ENCODE results near the gene EZH2. TPM values are rescaled to one million over a fixed set of nuclear protein-coding genes. Genes with fewer than 3 reads are reported as not detected.

The EZH2 gene
- total RNA-seq = 1 to 10 TPM; 1.3 to 4.1 TPM
- polyA plus RNA-seq = 1 to 10 TPM in 1 of 2 donors, under 1 TPM in 1; 0.75 to 1.3 TPM
- long read RNA-seq, donor 1, partial matches to known transcripts = 0 of 1 reads
- long read RNA-seq, donor 1, other reads (novel, unspliced or antisense) = 1 of 1 reads
- long read RNA-seq, donor 2, partial matches to known transcripts = 0 of 1 reads
- long read RNA-seq, donor 2, other reads (novel, unspliced or antisense) = 1 of 1 reads

- DNase-seq = no peak
- 0% methylated on average over 25 to 50 of the region's 50 CpGs for WGBS, 2 donors
Measured at GRCh38 chr7:148884049-148884298, at the start of gene EZH2. EZH2 (minus strand) TSS chr7:148884291; CDS start chr7:148847298, 36,993 bp downstream.

DNA sequence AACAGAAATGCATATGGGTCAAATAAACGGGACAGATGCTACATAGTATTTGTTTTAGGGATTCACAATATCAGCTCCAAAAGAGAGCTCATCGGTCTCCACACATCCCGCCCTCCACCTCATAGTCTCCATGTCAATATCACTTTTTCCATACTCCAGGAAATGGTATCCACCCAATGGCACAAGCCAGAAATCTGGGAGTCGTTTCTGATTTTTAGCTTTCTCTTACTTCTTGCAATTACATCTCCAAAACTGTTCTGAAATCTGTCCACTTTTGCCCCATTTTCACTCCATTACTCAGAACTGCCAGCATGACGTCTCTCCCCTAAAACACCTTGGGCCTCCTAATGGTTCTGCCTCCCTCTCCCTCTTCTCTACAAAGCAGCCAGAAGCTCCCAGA lies 47.4 kb upstream of the EZH2 start:
- no peaks in the 10 kb centered on the region for H3K9me3 ChIP-seq (ENCODE audit: control insufficient read depth, low read length)
- ATAC-seq (ENCODE audit: low FRiP score) (no peak), DNase-seq (no peak)
- H3K27me3 ChIP-seq (ENCODE audit: control insufficient read depth in 1 of 2, insufficient read depth in 2 of 2, low read length in 1 of 2) = no peaks in the 10 kb centered on the region
- intact Hi-C loops (cut with DNase I) = no loop called here
- no peak overlapping the region for H3K27ac ChIP-seq (ENCODE audit: low read depth in 1 of 2, low read length in 2 of 2)
- H3K4me3 ChIP-seq (ENCODE audit: low read length in 2 of 2) = no peak overlapping the region
- H3K36me3 ChIP-seq (ENCODE audit: control insufficient read depth in 1 of 2, insufficient read depth in 2 of 2, low read length in 1 of 2) = no peaks in the 10 kb centered on the region
- no peaks in the 10 kb centered on the region for H3K4me1 ChIP-seq (ENCODE audit: control insufficient read depth in 1 of 2, insufficient read depth in 2 of 2, low read length in 2 of 2)
- WGBS, 2 donors = 85 to 88% methylated on average over 5 of the region's 5 CpGs

More at GRCh38 chr7:148884049-148884298, at the start of gene EZH2:
- Histone ChIP-seq H3K4me3 (ENCODE audit: low read length in 2 of 2) (peak within 1 kb of the TSS; percentile 68 to 98), H3K9me3 (ENCODE audit: control insufficient read depth, low read length) (no peaks in the 10 kb centered on the region), H3K36me3 (ENCODE audit: control insufficient read depth in 1 of 2, insufficient read depth in 2 of 2, low read length in 1 of 2) (no peaks in the 10 kb centered on the region), H3K4me1 (ENCODE audit: control insufficient read depth in 1 of 2, insufficient read depth in 2 of 2, low read length in 2 of 2) (no peaks in the 10 kb centered on the region), H3K27me3 (ENCODE audit: control insufficient read depth in 1 of 2, insufficient read depth in 2 of 2, low read length in 1 of 2) (no peaks in the 10 kb centered on the region), H3K27ac (ENCODE audit: low read depth in 1 of 2, low read length in 2 of 2) (peak within 1 kb of the TSS in 1 of 2 donors; percentile 81)
- intact Hi-C loops (cut with DNase I) = loop anchor here (2.0 to 10.0 kb wide), 3 partner anchors 57 to 189 kb away; partner anchors contain the start of gene CUL1 (in 1 of the 2)
- no peak for ATAC-seq (ENCODE audit: low FRiP score)

GRCh38 chr7:148930335-148930734 lies 46.2 kb upstream of the EZH2 start:
- Histone ChIP-seq H3K36me3 (ENCODE audit: control insufficient read depth in 1 of 2, insufficient read depth in 2 of 2, low read length in 1 of 2) (no peaks in the 10 kb centered on the region), H3K4me3 (ENCODE audit: low read length in 2 of 2) (no peak overlapping the region), H3K27me3 (ENCODE audit: control insufficient read depth in 1 of 2, insufficient read depth in 2 of 2, low read length in 1 of 2) (no peaks in the 10 kb centered on the region), H3K4me1 (ENCODE audit: control insufficient read depth in 1 of 2, insufficient read depth in 2 of 2, low read length in 2 of 2) (no peaks in the 10 kb centered on the region), H3K9me3 (ENCODE audit: control insufficient read depth, low read length) (no peaks in the 10 kb centered on the region), H3K27ac (ENCODE audit: low read depth in 1 of 2, low read length in 2 of 2) (no peak overlapping the region)
- intact Hi-C loops (cut with DNase I) = no loop called here
- 88 to 89% methylated on average over 10 of the region's 10 CpGs for WGBS, 2 donors
- ATAC-seq (ENCODE audit: low FRiP score) = no peak
- no peak for DNase-seq

DNA sequence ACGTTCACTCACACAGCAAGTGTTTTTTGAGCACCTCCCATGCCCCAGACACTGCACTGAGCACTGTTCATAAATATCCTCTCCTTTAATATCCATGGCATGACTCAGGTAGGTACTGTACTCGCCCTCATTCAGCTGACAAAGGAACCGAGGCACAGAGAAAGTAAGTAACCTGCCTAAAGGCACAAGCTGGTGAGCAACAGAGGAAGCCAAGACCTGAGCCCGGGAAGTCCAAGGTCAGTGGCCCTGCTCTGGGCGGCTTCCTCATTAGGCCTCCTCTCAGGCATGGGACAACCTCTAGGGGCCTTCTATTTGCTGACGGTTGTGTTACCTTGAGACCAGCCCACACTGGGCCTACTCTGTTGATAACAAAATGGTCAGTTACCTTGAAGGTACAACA lies 45.1 kb upstream of the EZH2 start:
- peak; percentile 15 for ATAC-seq (ENCODE audit: low FRiP score)
- no peaks in the 10 kb centered on the region for H3K36me3 ChIP-seq (ENCODE audit: control insufficient read depth in 1 of 2, insufficient read depth in 2 of 2, low read length in 1 of 2)
- WGBS, 2 donors = 95 to 98% methylated on average over 6 of the region's 6 CpGs

DNA sequence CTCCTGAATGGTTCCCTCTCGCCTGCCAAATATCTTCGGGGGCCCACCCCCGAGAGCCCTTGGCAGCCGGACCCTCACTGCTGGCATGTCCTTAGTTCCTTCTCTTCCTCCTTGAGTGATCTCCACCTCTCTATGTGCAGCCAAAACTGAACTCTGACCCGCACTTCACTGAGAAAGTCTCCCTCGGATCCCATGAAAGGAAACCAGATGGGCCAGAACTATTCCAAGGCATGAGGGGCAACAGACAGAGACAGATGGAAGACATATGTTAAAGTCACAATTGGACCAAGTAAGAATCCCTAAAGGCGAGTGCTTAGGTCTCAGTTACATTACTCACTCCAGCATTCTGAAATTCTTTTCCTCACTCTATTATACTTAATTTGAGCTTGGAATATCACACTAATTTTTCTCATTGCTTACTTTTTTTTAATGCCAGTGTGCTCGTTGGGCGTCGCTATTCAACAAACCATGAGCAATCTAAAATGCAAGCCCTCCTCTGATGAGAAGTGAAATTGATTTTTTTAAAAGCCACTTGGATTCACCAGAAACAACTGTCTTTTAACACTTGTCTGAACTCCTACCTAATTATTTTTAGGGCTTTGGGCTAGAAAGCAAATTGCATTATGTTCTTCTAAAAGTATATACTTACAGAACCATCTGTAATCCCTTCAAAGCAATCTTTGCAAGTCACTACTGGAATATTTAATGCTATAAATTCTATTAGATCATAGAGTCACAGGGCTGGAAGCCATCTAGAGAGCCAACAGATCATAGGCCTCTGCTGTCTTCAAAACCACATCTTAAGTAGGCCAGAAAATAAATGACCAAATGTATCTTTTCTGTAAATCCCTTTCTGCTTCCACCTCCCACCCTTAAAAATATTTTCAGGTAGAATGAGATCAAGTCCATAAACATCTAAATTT lies 43.3 kb upstream of the EZH2 start:
- WGBS, 2 donors = 47 to 51% methylated on average over 10 of the region's 10 CpGs
- no peak for DNase-seq
- no peaks in the 10 kb centered on the region for H3K27me3 ChIP-seq (ENCODE audit: control insufficient read depth in 1 of 2, insufficient read depth in 2 of 2, low read length in 1 of 2)
- intact Hi-C loops (cut with DNase I) = no loop called here
- H3K4me3 ChIP-seq (ENCODE audit: low read length in 2 of 2) = no peak overlapping the region
- H3K4me1 ChIP-seq (ENCODE audit: control insufficient read depth in 1 of 2, insufficient read depth in 2 of 2, low read length in 2 of 2) = no peaks in the 10 kb centered on the region
- H3K36me3 ChIP-seq (ENCODE audit: control insufficient read depth in 1 of 2, insufficient read depth in 2 of 2, low read length in 1 of 2) = no peaks in the 10 kb centered on the region
- H3K27ac ChIP-seq (ENCODE audit: low read depth in 1 of 2, low read length in 2 of 2) = no peak overlapping the region
- no peak for ATAC-seq (ENCODE audit: low FRiP score)
- no peaks in the 10 kb centered on the region for H3K9me3 ChIP-seq (ENCODE audit: control insufficient read depth, low read length)

More for the DNA sequence above, 45.1 kb upstream of the EZH2 start:
- H3K27me3 ChIP-seq (ENCODE audit: control insufficient read depth in 1 of 2, insufficient read depth in 2 of 2, low read length in 1 of 2) = no peaks in the 10 kb centered on the region
- no peaks in the 10 kb centered on the region for H3K4me1 ChIP-seq (ENCODE audit: control insufficient read depth in 1 of 2, insufficient read depth in 2 of 2, low read length in 2 of 2)
- no peak overlapping the region for H3K4me3 ChIP-seq (ENCODE audit: low read length in 2 of 2)
- DNase-seq = no peak
- H3K27ac ChIP-seq (ENCODE audit: low read depth in 1 of 2, low read length in 2 of 2) = no peak overlapping the region
- intact Hi-C loops (cut with DNase I) = no loop called here
- H3K9me3 ChIP-seq (ENCODE audit: control insufficient read depth, low read length) = no peaks in the 10 kb centered on the region

- intact Hi-C loops (cut with DNase I) = no loop called here
- no peaks in the 10 kb centered on the region for H3K9me3 ChIP-seq (ENCODE audit: control insufficient read depth, low read length)
- DNase-seq (no peak), ATAC-seq (ENCODE audit: low FRiP score) (no peak)
- no peaks in the 10 kb centered on the region for H3K4me1 ChIP-seq (ENCODE audit: control insufficient read depth in 1 of 2, insufficient read depth in 2 of 2, low read length in 2 of 2)
- no peak overlapping the region for H3K27ac ChIP-seq (ENCODE audit: low read depth in 1 of 2, low read length in 2 of 2)
- H3K4me3 ChIP-seq (ENCODE audit: low read length in 2 of 2) = no peak overlapping the region
- H3K36me3 ChIP-seq (ENCODE audit: control insufficient read depth in 1 of 2, insufficient read depth in 2 of 2, low read length in 1 of 2) = no peaks in the 10 kb centered on the region
- 81 to 87% methylated on average over 9 of the region's 9 CpGs for WGBS, 2 donors
- no peaks in the 10 kb centered on the region for H3K27me3 ChIP-seq (ENCODE audit: control insufficient read depth in 1 of 2, insufficient read depth in 2 of 2, low read length in 1 of 2)
Measured at GRCh38 chr7:148925836-148926235, 41.7 kb upstream of the EZH2 start.

- Histone ChIP-seq H3K9me3 (ENCODE audit: control insufficient read depth, low read length) (no peaks in the 10 kb centered on the region), H3K4me3 (ENCODE audit: low read length in 2 of 2) (no peak overlapping the region), H3K4me1 (ENCODE audit: control insufficient read depth in 1 of 2, insufficient read depth in 2 of 2, low read length in 2 of 2) (no peaks in the 10 kb centered on the region), H3K27ac (ENCODE audit: low read depth in 1 of 2, low read length in 2 of 2) (no peak overlapping the region), H3K36me3 (ENCODE audit: control insufficient read depth in 1 of 2, insufficient read depth in 2 of 2, low read length in 1 of 2) (no peaks in the 10 kb centered on the region), H3K27me3 (ENCODE audit: control insufficient read depth in 1 of 2, insufficient read depth in 2 of 2, low read length in 1 of 2) (no peaks in the 10 kb centered on the region)
- intact Hi-C loops (cut with DNase I) = no loop called here
- no peak for DNase-seq
- no peak for ATAC-seq (ENCODE audit: low FRiP score)
- 88 to 91% methylated on average over 5 of the region's 5 CpGs for WGBS, 2 donors
Measured at GRCh38 chr7:148924011-148924410, 39.9 kb upstream of the EZH2 start.

DNA sequence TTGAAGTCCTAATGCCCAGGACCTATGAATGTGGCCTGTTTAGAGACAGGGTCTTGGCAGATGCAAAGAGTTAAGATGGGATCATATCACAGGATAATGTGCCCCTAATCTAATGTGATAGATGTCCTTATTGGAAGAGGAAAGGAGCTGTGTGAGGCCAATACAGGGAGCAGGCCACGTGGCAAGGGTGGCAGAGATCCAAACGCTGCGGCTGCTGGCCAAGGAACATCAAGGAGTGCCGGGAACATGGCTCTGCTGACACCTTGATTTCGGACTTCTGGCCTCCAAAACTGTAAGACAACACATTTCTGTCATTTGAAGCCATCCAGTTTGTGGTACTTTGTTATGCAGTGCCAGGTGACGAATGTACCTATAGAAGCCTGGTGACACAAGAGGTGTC lies 37.7 kb upstream of the EZH2 start:
- Histone ChIP-seq H3K27ac (ENCODE audit: low read depth in 1 of 2, low read length in 2 of 2) (no peak overlapping the region), H3K4me3 (ENCODE audit: low read length in 2 of 2) (no peak overlapping the region), H3K36me3 (ENCODE audit: control insufficient read depth in 1 of 2, insufficient read depth in 2 of 2, low read length in 1 of 2) (no peaks in the 10 kb centered on the region), H3K9me3 (ENCODE audit: control insufficient read depth, low read length) (no peaks in the 10 kb centered on the region), H3K27me3 (ENCODE audit: control insufficient read depth in 1 of 2, insufficient read depth in 2 of 2, low read length in 1 of 2) (no peaks in the 10 kb centered on the region), H3K4me1 (ENCODE audit: control insufficient read depth in 1 of 2, insufficient read depth in 2 of 2, low read length in 2 of 2) (no peaks in the 10 kb centered on the region)
- 79 to 84% methylated on average over 6 of the region's 6 CpGs for WGBS, 2 donors
- intact Hi-C loops (cut with DNase I) = no loop called here
- no peak for DNase-seq
- ATAC-seq (ENCODE audit: low FRiP score) = no peak

GRCh38 chr7:148921189-148921588 lies 37.1 kb upstream of the EZH2 start:
- H3K27ac ChIP-seq (ENCODE audit: low read depth in 1 of 2, low read length in 2 of 2) = no peak overlapping the region
- ATAC-seq (ENCODE audit: low FRiP score) (no peak), DNase-seq (no peak)
- H3K4me3 ChIP-seq (ENCODE audit: low read length in 2 of 2) = no peak overlapping the region
- no peaks in the 10 kb centered on the region for H3K27me3 ChIP-seq (ENCODE audit: control insufficient read depth in 1 of 2, insufficient read depth in 2 of 2, low read length in 1 of 2)
- H3K9me3 ChIP-seq (ENCODE audit: control insufficient read depth, low read length) = no peaks in the 10 kb centered on the region
- intact Hi-C loops (cut with DNase I) = no loop called here
- peaks cover 0 to 2% of the 10 kb centered on the region in 2 donors for H3K36me3 ChIP-seq (ENCODE audit: control insufficient read depth in 1 of 2, insufficient read depth in 2 of 2, low read length in 1 of 2)
- WGBS, 2 donors = 77 to 81% methylated on average over 5 of the region's 5 CpGs
- H3K4me1 ChIP-seq (ENCODE audit: control insufficient read depth in 1 of 2, insufficient read depth in 2 of 2, low read length in 2 of 2) = no peaks in the 10 kb centered on the region
